Gastroesophageal sphincter (tissue), 4 donors: ENCODE measurements around the gene CLDN14. TPM values are rescaled to one million over a fixed set of nuclear protein-coding genes. Genes with fewer than 3 reads are reported as not detected.
A peak's percentile ranks its signal among the peaks of the same experiment; 100 is the strongest.

ENCODE experiments used
- ATAC-seq: fragments of 150-250 bp; one replicate; pipeline ENCODE4 v1.9.1; 2016; ENCODE audit warnings: mild to moderate bottlenecking, moderate library complexity
- H3K27ac ChIP-seq, 4 donors: fragments of 200-600 bp; sonication (generic) in 3 of 4; 1 replicate in 3 of 4; 2 replicates in 1 of 4; pipeline ENCODE4 v1.5.1; 2016 to 2019
- H3K27me3 ChIP-seq: fragments of 200-600 bp; sonication (generic); one replicate; pipeline ENCODE4 v1.5.1; 2019
- H3K36me3 ChIP-seq, 2 donors: fragments of 200-600 bp; sonication (generic); one replicate each; pipeline ENCODE4 v1.5.1; 2019; ENCODE audit warnings: control low read depth in 1 of 2
- H3K4me1 ChIP-seq, 3 donors: fragments of 200-600 bp; sonication (generic); 1 replicate in 2 of 3; 2 replicates in 1 of 3; pipeline ENCODE4 v1.5.1; 2016 to 2019; ENCODE audit warnings: control low read depth in 2 of 3
- H3K4me3 ChIP-seq, 2 donors: fragments of 200-600 bp; sonication (generic); one replicate each; pipeline ENCODE4 v1.5.1; 2019; ENCODE audit warnings: mild to moderate bottlenecking in 1 of 2, moderate library complexity in 1 of 2
- H3K9me3 ChIP-seq, 3 donors: fragments of 200-600 bp; sonication (generic); one replicate each; pipeline ENCODE4 v1.5.1; 2017 to 2019; ENCODE audit warnings: control low read depth in 2 of 3
- CTCF ChIP-seq, 4 experiments: fragments of 200-600 bp in 2 of 4; fragments of 450-650 bp in 2 of 4; sonication (generic) in 1 of 4; IDR thresholded peaks; one replicate each; pipeline ENCODE4 v1.5.1; 2017 to 2019; ENCODE audit warnings: antibody characterized with exemption in 4 of 4, mild to moderate bottlenecking in 2 of 4, moderate library complexity in 2 of 4
- EP300 ChIP-seq: sonication (generic); formaldehyde crosslinking; IDR thresholded peaks from one replicate; pipeline ENCODE4 v1.6.1; 2017; ENCODE audit warnings: antibody characterized with exemption, mild to moderate bottlenecking
- POLR2A ChIP-seq, 2 donors: fragments of 450-650 bp; IDR thresholded peaks; one replicate each; pipeline ENCODE4 v1.6.1; 2017; ENCODE audit warnings: antibody characterized with exemption in 2 of 2, mild to moderate bottlenecking in 2 of 2, moderate library complexity in 1 of 2
- POLR2AphosphoS5 ChIP-seq: sonication (generic); formaldehyde crosslinking; IDR thresholded peaks from one replicate; pipeline ENCODE4 v1.6.1; 2017; ENCODE audit warnings: antibody characterized with exemption
- WGBS, 2 donors: methylation state at CpG; one replicate each; pipeline ENCODE4 v1.1.5; 2018; ENCODE audit warnings: low coverage in 1 of 2; 5-methylcytosine and 5-hydroxymethylcytosine counted together
- total RNA-seq, 4 donors: library from RNA; depleted of rRNA; stranded (reverse); fragments of >200 nt; gene quantifications; one replicate each; pipeline ENCODE4 v1.1.0, GENCODE V29; 2016

CLDN14 gene
- total RNA-seq, 4 donors from 2014 or later = 0.15 TPM; not detected in 3

GRCh38 chr21:36434144-36434543 lies 45.8 kb downstream of the CLDN14 start:
- Histone ChIP-seq H3K4me1 (no peaks in the 10 kb centered on the region), H3K27me3 (no peaks in the 10 kb centered on the region), H3K9me3 (no peaks in the 10 kb centered on the region), H3K36me3 (no peaks in the 10 kb centered on the region), H3K4me3 (no peak overlapping the region), H3K27ac (no peak overlapping the region)
- no peak for ATAC-seq
- TF ChIP-seq POLR2A (IDR thresholded peaks at IDR 0.05) = no peak
- no peak for TF ChIP-seq POLR2AphosphoS5
- no peak for TF ChIP-seq CTCF (IDR thresholded peaks at IDR 0.05)
- no peak for TF ChIP-seq EP300
- 94 to 98% methylated on average over 3 to 5 of the region's 6 CpGs for WGBS, 2 donors

GRCh38 chr21:36433059-36433709 lies 46.7 kb downstream of the CLDN14 start:
- H3K36me3 ChIP-seq = no peaks in the 10 kb centered on the region
- 69 to 85% methylated on average over 2 to 5 of the region's 7 CpGs for WGBS, 2 donors
- no peak overlapping the region for H3K27ac ChIP-seq
- H3K27me3 ChIP-seq = no peaks in the 10 kb centered on the region
- H3K9me3 ChIP-seq = no peaks in the 10 kb centered on the region
- H3K4me3 ChIP-seq = no peak overlapping the region
- H3K4me1 ChIP-seq = no peaks in the 10 kb centered on the region
- TF ChIP-seq POLR2A (IDR thresholded peaks at IDR 0.05) (no peak), CTCF (IDR thresholded peaks at IDR 0.05) (no peak), POLR2AphosphoS5 (no peak), EP300 (no peak)
- ATAC-seq = no peak

GRCh38 chr21:36431252-36431651 lies 48.7 kb downstream of the CLDN14 start:
- WGBS, 2 donors = 71 to 82% methylated on average over 2 to 4 of the region's 4 CpGs
- H3K27ac ChIP-seq = peak overlapping the region in 1 of 4 donors; percentile 75
- TF ChIP-seq CTCF (IDR thresholded peaks at IDR 0.05) = no peak
- TF ChIP-seq POLR2A (IDR thresholded peaks at IDR 0.05) = no peak
- TF ChIP-seq EP300 = no peak
- TF ChIP-seq POLR2AphosphoS5 = no peak

GRCh38 chr21:36430841-36431240 lies 49.1 kb downstream of the CLDN14 start:
- no peak for ATAC-seq
- Histone ChIP-seq H3K4me1 (no peaks in the 10 kb centered on the region), H3K9me3 (no peaks in the 10 kb centered on the region), H3K4me3 (peak overlapping the region in 1 of 2 donors; percentile 10), H3K27ac (peak overlapping the region in 3 of 4 donors; percentile 1 to 75 (median 33)), H3K27me3 (no peaks in the 10 kb centered on the region), H3K36me3 (no peaks in the 10 kb centered on the region)
- TF ChIP-seq POLR2A (IDR thresholded peaks at IDR 0.05) (no peak), POLR2AphosphoS5 (no peak), CTCF (IDR thresholded peaks at IDR 0.05) (no peak), EP300 (no peak)
- 73 to 76% methylated on average over 4 of the region's 4 CpGs for WGBS, 2 donors

More at GRCh38 chr21:36431252-36431651, 48.7 kb downstream of the CLDN14 start:
- Histone ChIP-seq H3K9me3 (no peaks in the 10 kb centered on the region), H3K27me3 (no peaks in the 10 kb centered on the region), H3K4me3 (no peak overlapping the region), H3K36me3 (no peaks in the 10 kb centered on the region), H3K4me1 (no peaks in the 10 kb centered on the region)
- no peak for ATAC-seq

- H3K4me3 ChIP-seq = peak overlapping the region in 1 of 2 donors; percentile 10
- no peaks in the 10 kb centered on the region for H3K36me3 ChIP-seq
- no peaks in the 10 kb centered on the region for H3K4me1 ChIP-seq
- H3K27me3 ChIP-seq = no peaks in the 10 kb centered on the region
- 18 to 48% methylated on average over 5 to 9 of the region's 22 CpGs for WGBS, 2 donors
- H3K9me3 ChIP-seq = no peaks in the 10 kb centered on the region
- TF ChIP-seq POLR2A (IDR thresholded peaks at IDR 0.05) = peak in 1 of 2 donors; percentile 13
- no peak for TF ChIP-seq EP300
- peak in 2 of 4 experiments; percentile 14 to 17 for TF ChIP-seq CTCF (IDR thresholded peaks at IDR 0.05)
- peak; percentile 64 for TF ChIP-seq POLR2AphosphoS5
- peak; percentile 97 for ATAC-seq
- H3K27ac ChIP-seq = peak overlapping the region in 3 of 4 donors; percentile 51 to 75 (median 71)
Observed at GRCh38 chr21:36429947-36430546, 49.9 kb downstream of the CLDN14 start.
